Endothelial cell of coronary artery (primary cell): ENCODE measurements around the gene TMEM150B. TPM values are rescaled to one million over a fixed set of nuclear protein-coding genes. Genes with fewer than 3 reads are reported as not detected.

Experiments
- total RNA-seq: library from RNA; depleted of rRNA; stranded (reverse); fragments of >200 nt; gene quantifications from 2 replicates; pipeline ENCODE4 v1.2.3, GENCODE V29; 2014

TMEM150B gene
- total RNA-seq: not detected in 2 replicates

GRCh38 chr19:55325172-55325571 is at the start of gene TMEM150B:
TMEM150B (minus strand) TSS chr19:55325341; CDS start chr19:55321036, 4,305 bp downstream.

GRCh38 chr19:55370305-55370988 is 45.3 kb upstream of the TMEM150B start, which contains the start of gene IL11:
IL11 (minus strand) TSS chr19:55370463; CDS start chr19:55370310, 153 bp downstream.

GRCh38 chr19:55362990-55363716 is 38.0 kb upstream of the TMEM150B start, which contains the start of gene GARIN5B:
GARIN5B (minus strand) TSS chr19:55363260; CDS start chr19:55363066, 194 bp downstream.

GRCh38 chr19:55354698-55355212 is 29.6 kb upstream of the TMEM150B start, which contains the start of gene COX6B2:
COX6B2 (minus strand) TSS chr19:55354719; CDS start chr19:55354521, 198 bp downstream.

GRCh38 chr19:55339105-55339888 is 14.2 kb upstream of the TMEM150B start, which contains the start of gene KMT5C:
KMT5C (plus strand) TSS chr19:55339876; CDS start chr19:55341937, 2,061 bp downstream.

GRCh38 chr19:55283548-55284377 is 41.4 kb downstream of the TMEM150B start, which contains the start of gene BRSK1:
BRSK1 (plus strand) TSS chr19:55283997; CDS start chr19:55284443, 446 bp downstream.

GRCh38 chr19:55279770-55280643 is 45.1 kb downstream of the TMEM150B start, which contains the start of gene HSPBP1:
HSPBP1 (minus strand) TSS chr19:55280110; CDS start chr19:55279608, 502 bp downstream.

Other genes starting within 250 kb of the TMEM150B start
- gene EPS8L1, start 249.5 kb downstream of the TMEM150B start, total RNA-seq: 3.3 and 9.4 TPM in 2 replicates
- 33.6 and 40.1 TPM in 2 replicates for gene PPP1R12C, start 207.7 kb downstream of the TMEM150B start, total RNA-seq
- gene TNNT1, start 176.1 kb downstream of the TMEM150B start, total RNA-seq: 2.2 and 2.4 TPM in 2 replicates
- not detected in 2 replicates for gene TNNI3, start 167.6 kb downstream of the TMEM150B start, total RNA-seq
- gene DNAAF3, start 158.7 kb downstream of the TMEM150B start, total RNA-seq: 0.27 and 0.47 TPM in 2 replicates
- not detected in 2 replicates for gene SYT5, start 145.1 kb downstream of the TMEM150B start, total RNA-seq
- gene PTPRH, start 115.8 kb downstream of the TMEM150B start, total RNA-seq: 0.63 and 1.3 TPM in 2 replicates
- 0.72 and 1.1 TPM in 2 replicates for gene TMEM86B, start 96.6 kb downstream of the TMEM150B start, total RNA-seq
- gene PPP6R1, start 66.3 kb downstream of the TMEM150B start, total RNA-seq: 28.2 and 32.9 TPM in 2 replicates
- gene HSPBP1, start 45.2 kb downstream of the TMEM150B start, total RNA-seq: 23.2 and 27.4 TPM in 2 replicates
- gene BRSK1, start 41.3 kb downstream of the TMEM150B start, total RNA-seq: 0.36 and 2.0 TPM in 2 replicates
- gene KMT5C, start 14.5 kb upstream of the TMEM150B start, total RNA-seq: 2.9 and 4.7 TPM in 2 replicates
- not detected in 2 replicates for gene COX6B2, start 29.4 kb upstream of the TMEM150B start, total RNA-seq
- gene GARIN5B, start 37.9 kb upstream of the TMEM150B start, total RNA-seq: not detected in 2 replicates
- 0.09 and 0.54 TPM in 2 replicates for gene IL11, start 45.1 kb upstream of the TMEM150B start, total RNA-seq
- gene TMEM190, start 51.5 kb upstream of the TMEM150B start, total RNA-seq: not detected in 2 replicates
- 0.36 TPM in 1 of 2 replicates, not detected in the other for gene TMEM238, start 59.0 kb upstream of the TMEM150B start, total RNA-seq
- gene RPL28, start 60.6 kb upstream of the TMEM150B start, total RNA-seq: 205 and 252 TPM in 2 replicates
- gene UBE2S, start 82.4 kb upstream of the TMEM150B start, total RNA-seq: 69.6 and 98.9 TPM in 2 replicates
- gene SHISA7, start 118.0 kb upstream of the TMEM150B start, total RNA-seq: not detected in 2 replicates
- 44.0 and 69.7 TPM in 2 replicates for gene ISOC2, start 136.3 kb upstream of the TMEM150B start, total RNA-seq
- not detected in 2 replicates for gene C19orf85, start 139.4 kb upstream of the TMEM150B start, total RNA-seq
- gene ZNF628, start 151.3 kb upstream of the TMEM150B start, total RNA-seq: 0.99 and 1.1 TPM in 2 replicates
- 13.5 and 15.5 TPM in 2 replicates for gene NAT14, start 159.8 kb upstream of the TMEM150B start, total RNA-seq
- 0.27 and 2.1 TPM in 2 replicates for gene SSC5D, start 163.1 kb upstream of the TMEM150B start, total RNA-seq
- not detected in 2 replicates for gene SBK2, start 211.8 kb upstream of the TMEM150B start, total RNA-seq
- gene SBK3, start 220.2 kb upstream of the TMEM150B start, total RNA-seq: 0.19 TPM in 1 of 2 replicates, not detected in the other